Measurements from ENCODE around the gene RARB. TPM values are rescaled to one million over a fixed set of nuclear protein-coding genes. Genes with fewer than 3 reads are reported as not detected.

The RARB gene
- polyA plus RNA-seq, 1 donor (not counting 4 experiments of a cell fraction or from before 2014, with no cell fraction given) = 0.03 TPM

DNA sequence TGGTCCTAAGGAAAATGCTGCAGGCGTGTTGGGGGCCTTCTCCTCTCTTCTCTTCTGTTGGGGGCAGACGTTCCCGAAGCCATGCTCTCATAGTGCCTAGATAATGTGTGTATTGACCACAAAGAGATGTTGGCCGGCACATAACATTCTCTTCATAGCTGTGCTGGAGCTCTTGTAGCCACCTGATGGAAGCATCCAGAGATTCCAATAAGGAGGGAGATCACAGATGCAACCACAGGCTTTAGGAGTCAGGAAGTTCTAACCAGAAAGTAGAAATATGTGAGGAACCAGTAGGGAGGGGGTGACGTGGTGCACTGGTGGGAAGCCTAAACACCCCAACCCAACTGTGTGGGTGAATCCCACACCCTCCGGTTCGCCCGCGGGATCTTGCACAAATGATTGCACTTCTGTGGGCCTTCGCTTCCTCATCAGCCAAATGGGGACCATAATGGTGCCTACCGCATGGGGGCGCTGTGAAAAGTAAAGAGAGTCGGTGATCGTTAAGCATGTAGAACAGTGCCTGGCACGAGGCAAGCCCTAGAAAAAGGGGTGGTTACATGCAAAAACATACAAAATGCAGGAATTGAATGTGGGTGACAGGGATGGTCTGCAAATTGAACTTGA is 148.9 kb downstream of the RARB start:
- dilution Hi-C loops (cut with MboI; ENCODE audit: extremely low pct_ligation_motif_present, low sequenced_read_pairs) = no loop called here
- no peaks in the 10 kb centered on the region for H3K9me1 ChIP-seq (ENCODE audit: control insufficient read depth, extremely low read depth, insufficient read depth, low read length)

DNA sequence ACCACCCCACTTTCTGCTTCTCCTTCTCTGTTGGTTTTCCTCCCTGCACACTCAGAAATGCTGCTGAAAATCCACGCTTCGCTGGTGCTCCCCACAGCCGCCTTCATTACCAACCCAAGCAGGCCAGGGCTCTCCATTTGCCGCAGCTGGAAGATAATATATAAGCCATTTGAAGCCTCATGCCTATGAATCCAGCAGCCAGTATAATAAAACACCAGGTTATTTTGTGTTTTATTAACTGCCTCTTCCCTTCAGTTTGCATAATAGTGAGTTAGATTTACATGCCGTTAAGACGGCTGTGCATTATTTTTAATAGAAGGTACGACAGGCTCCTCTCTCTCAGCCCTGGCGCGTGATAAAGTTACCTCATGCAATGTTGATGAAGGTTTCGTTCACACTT is 150.0 kb downstream of the RARB start:
- no peaks in the 10 kb centered on the region for H3K9me3 ChIP-seq (ENCODE audit: control insufficient read depth, low read depth, low read length)
- FAIRE-seq = no peak
- no peaks in the 10 kb centered on the region for H3K27me3 ChIP-seq (ENCODE audit: control insufficient read depth, extremely low read depth, insufficient read depth, low read length)
- dilution Hi-C loops (cut with MboI; ENCODE audit: extremely low pct_ligation_motif_present, low sequenced_read_pairs) = no loop called here
- no peak overlapping the region for H3K9ac ChIP-seq (ENCODE audit: control insufficient read depth, extremely low read depth, insufficient read depth, low read length)
- H3K4me3 ChIP-seq (ENCODE audit: control insufficient read depth in 2 of 3, extremely low read depth in 1 of 3, insufficient read depth in 2 of 3, low read depth in 1 of 3, low read length in 3 of 3) = no peak overlapping the region
- DNase-seq (ENCODE audit: low read depth, low spot score) = no peak
- no peaks in the 10 kb centered on the region for H3K9me1 ChIP-seq (ENCODE audit: control insufficient read depth, extremely low read depth, insufficient read depth, low read length)
- H3K4me2 ChIP-seq (ENCODE audit: control insufficient read depth, extremely low read depth, insufficient read depth, low read depth, low read length) = no peak overlapping the region
- H3K27ac ChIP-seq (ENCODE audit: control insufficient read depth, insufficient read depth, low read length) = no peak overlapping the region
- H2AFZ ChIP-seq (ENCODE audit: control insufficient read depth, low read length) = no peak overlapping the region
- H4K20me1 ChIP-seq (ENCODE audit: control insufficient read depth, extremely low read depth, insufficient read depth, low read length) = no peaks in the 10 kb centered on the region
- TF ChIP-seq EZH2 (IDR thresholded peaks at IDR 0.05; ENCODE audit: low read length) = no peak
- TF ChIP-seq, protein P1, sequence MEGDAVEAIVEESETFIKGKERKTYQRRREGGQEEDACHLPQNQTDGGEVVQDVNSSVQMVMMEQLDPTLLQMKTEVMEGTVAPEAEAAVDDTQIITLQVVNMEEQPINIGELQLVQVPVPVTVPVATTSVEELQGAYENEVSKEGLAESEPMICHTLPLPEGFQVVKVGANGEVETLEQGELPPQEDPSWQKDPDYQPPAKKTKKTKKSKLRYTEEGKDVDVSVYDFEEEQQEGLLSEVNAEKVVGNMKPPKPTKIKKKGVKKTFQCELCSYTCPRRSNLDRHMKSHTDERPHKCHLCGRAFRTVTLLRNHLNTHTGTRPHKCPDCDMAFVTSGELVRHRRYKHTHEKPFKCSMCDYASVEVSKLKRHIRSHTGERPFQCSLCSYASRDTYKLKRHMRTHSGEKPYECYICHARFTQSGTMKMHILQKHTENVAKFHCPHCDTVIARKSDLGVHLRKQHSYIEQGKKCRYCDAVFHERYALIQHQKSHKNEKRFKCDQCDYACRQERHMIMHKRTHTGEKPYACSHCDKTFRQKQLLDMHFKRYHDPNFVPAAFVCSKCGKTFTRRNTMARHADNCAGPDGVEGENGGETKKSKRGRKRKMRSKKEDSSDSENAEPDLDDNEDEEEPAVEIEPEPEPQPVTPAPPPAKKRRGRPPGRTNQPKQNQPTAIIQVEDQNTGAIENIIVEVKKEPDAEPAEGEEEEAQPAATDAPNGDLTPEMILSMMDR (optimal IDR thresholded peaks at IDR 0.05 in 1 of 3, IDR thresholded peaks at IDR 0.05 in 1 of 3, conservative IDR thresholded peaks at IDR 0.05 in 1 of 3; ENCODE audit: extremely low read depth in 1 of 3, insufficient read depth in 2 of 3, low read length in 3 of 3) = no peak
- no peaks in the 10 kb centered on the region for H3K36me3 ChIP-seq (ENCODE audit: control insufficient read depth in 2 of 2, extremely low read depth in 1 of 2, insufficient read depth in 2 of 2, low read length in 2 of 2)
- H3K4me1 ChIP-seq (ENCODE audit: control insufficient read depth, extremely low read depth, insufficient read depth, low read length) = no peaks in the 10 kb centered on the region
- H3K79me2 ChIP-seq (ENCODE audit: control insufficient read depth, insufficient read depth, low read length) = no peaks in the 10 kb centered on the region

More for the DNA sequence above, 148.9 kb downstream of the RARB start:
- H4K20me1 ChIP-seq (ENCODE audit: control insufficient read depth, extremely low read depth, insufficient read depth, low read length) = no peaks in the 10 kb centered on the region
- H3K27ac ChIP-seq (ENCODE audit: control insufficient read depth, insufficient read depth, low read length) = no peak overlapping the region
- no peak overlapping the region for H2AFZ ChIP-seq (ENCODE audit: control insufficient read depth, low read length)
- H3K27me3 ChIP-seq (ENCODE audit: control insufficient read depth, extremely low read depth, insufficient read depth, low read length) = no peaks in the 10 kb centered on the region
- no peaks in the 10 kb centered on the region for H3K4me1 ChIP-seq (ENCODE audit: control insufficient read depth, extremely low read depth, insufficient read depth, low read length)
- no peak overlapping the region for H3K4me3 ChIP-seq (ENCODE audit: control insufficient read depth in 2 of 3, extremely low read depth in 1 of 3, insufficient read depth in 2 of 3, low read depth in 1 of 3, low read length in 3 of 3)
- no peak overlapping the region for H3K9ac ChIP-seq (ENCODE audit: control insufficient read depth, extremely low read depth, insufficient read depth, low read length)
- no peak for DNase-seq (ENCODE audit: low read depth, low spot score)
- H3K9me3 ChIP-seq (ENCODE audit: control insufficient read depth, low read depth, low read length) = no peaks in the 10 kb centered on the region
- TF ChIP-seq, protein P1 (optimal IDR thresholded peaks at IDR 0.05 in 1 of 3, IDR thresholded peaks at IDR 0.05 in 1 of 3, conservative IDR thresholded peaks at IDR 0.05 in 1 of 3; ENCODE audit: extremely low read depth in 1 of 3, insufficient read depth in 2 of 3, low read length in 3 of 3) = no peak
- no peak for TF ChIP-seq EZH2 (IDR thresholded peaks at IDR 0.05; ENCODE audit: low read length)
- no peak overlapping the region for H3K4me2 ChIP-seq (ENCODE audit: control insufficient read depth, extremely low read depth, insufficient read depth, low read depth, low read length)
- no peaks in the 10 kb centered on the region for H3K36me3 ChIP-seq (ENCODE audit: control insufficient read depth in 2 of 2, extremely low read depth in 1 of 2, insufficient read depth in 2 of 2, low read length in 2 of 2)
- no peak for FAIRE-seq
- H3K79me2 ChIP-seq (ENCODE audit: control insufficient read depth, insufficient read depth, low read length) = no peaks in the 10 kb centered on the region
